ENCODE measurements around the gene PRKG1.
"Not testable (repeated sequence)": the region's sequence is repeated elsewhere in the genome, so short reads cannot be mapped to it uniquely, and the experiment has no call there.

Gene PRKG1

DNA sequence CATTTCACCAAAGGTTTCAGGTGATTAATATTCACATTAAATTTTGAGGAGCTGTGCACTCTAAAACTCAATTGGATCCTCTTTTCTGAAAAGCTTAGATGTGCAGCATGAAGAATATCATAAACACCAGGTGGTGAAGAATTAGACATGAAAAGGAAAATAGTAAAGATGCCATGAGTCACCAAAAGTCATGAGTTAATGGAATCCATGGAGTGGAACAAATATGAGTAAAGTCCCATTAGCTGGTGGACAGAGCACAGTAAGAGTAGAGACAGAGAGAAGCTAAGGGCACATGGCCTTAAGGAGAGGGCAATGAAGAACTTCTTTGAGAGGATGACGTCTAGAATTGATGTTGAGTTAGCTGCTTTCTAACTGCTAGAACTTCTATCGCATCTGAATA is 353.5 kb downstream of the PRKG1 start:
- no peak for DNase-seq (ENCODE audit: low spot score)

DNA sequence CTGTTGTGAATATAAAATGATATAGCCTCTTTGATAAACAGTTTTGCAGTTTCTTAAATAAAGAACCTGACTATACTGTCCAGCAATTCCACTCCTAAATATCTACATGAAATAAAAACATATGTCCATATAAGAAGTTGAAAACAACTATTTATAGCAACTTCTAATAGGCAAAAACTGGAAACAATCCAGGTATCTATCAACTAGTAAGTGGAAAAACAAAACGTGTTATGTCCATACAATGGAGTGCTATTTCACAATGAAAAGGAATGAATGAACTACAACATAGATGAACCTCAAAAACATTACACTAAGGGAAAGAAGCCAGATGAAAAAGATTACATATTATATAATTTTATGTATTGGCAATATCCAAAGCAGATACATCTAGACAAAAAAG is 356.2 kb downstream of the PRKG1 start:
- no peak for DNase-seq (ENCODE audit: low spot score)

DNA sequence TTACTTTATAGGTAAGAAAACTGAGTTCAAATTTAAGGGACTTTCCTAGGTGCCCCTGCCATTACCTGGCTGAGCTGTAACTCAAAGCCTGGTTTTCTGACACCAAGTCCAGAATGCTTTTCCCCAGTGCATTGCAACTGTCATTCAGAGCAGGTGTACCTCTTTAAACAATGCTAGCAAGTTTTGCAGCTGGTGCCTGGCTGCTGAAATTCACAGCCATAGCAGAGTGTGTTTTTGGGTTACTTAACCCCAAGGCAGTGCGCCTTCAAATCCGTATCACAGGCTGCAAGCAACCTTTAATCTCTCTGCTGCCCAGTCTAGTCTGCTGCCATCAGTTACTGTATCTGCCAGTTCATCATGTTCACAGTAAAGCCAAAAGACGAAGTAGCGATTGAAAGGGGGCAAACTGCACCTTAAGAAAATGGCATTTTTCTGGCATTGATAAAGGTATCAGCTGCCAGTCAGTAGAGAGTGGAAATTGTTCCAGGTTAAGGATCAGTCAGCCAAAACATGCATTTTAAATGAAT is 359.7 kb downstream of the PRKG1 start:
- DNase-seq (ENCODE audit: low spot score), result no peak

DNA sequence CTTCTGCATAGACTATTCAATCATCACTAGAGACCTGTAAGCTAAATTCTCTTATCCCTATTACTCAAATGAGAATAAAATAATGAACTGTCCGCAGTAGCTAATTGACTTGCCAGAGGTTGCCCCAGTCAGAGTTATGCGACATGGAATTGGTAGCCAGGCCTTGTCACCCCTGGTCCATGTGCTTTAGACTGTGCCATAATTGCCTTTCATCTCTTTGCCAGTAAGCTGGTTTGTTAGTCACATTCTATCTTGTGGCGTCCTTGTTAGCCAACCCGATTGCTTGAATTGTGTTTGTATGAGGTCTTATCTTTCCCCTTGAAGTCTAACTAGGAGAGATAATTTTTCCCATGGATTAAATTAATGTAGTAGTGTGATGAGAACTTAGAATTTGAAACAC is 362.5 kb downstream of the PRKG1 start:
- no peak for DNase-seq (ENCODE audit: low spot score)

DNA sequence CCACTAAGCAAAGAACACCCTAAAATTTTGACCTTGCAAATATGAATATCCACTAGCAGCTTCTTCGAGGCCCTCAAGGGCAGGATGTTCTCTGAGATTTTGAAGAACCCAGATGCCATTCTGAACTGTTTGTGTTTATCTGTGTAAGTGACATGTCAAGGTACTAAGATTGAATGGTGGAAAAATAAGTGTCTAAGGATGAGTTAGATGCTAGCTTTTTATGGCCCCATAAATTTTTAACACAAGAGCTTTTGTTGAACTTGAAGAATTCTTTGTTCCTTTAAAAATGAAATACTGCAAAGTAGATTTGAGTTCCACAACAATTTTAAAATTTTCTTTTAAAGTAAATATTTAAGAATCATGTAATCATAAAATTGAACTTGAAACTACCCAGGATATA is 365.4 kb downstream of the PRKG1 start:
- no peak for DNase-seq (ENCODE audit: low spot score)

DNA sequence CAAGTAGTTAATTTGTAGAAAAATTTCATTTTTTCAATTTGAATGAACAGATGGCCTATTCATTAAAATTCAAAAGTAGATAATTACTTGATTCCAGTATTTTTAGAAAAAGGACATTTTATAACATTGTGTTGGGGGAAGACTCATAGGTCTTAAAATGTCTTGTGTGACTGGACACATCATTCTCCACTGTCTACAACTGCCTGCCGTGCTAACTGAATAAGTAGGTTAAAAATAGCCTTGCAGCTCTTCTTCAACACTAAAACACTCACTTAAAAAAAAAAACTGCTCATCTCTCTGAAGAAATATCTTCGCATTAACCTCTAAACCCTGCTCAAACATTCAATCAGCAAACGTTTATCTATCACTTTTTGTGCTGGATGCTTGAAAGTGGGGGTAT is 371.3 kb downstream of the PRKG1 start:
- peak; percentile 0 for DNase-seq (ENCODE audit: low spot score)

DNA sequence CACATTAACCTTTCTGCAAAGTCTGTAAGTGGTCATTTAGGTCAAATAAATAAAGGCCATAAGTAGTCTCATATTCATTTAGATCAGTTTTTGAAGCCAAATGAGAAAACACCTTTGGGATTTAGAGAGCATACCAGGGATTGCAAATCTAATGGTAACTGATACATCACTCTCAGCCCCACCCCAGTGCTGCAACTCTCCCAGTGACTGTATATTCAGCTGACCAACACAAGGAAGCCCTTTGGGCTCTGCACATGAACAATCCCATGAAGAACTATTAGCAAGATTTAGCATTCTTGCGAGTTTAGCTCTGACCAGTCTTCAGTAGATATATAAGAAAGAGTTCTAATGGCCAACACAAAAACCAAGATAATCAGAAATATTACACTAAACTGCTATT is 372.8 kb downstream of the PRKG1 start:
- no peak for DNase-seq (ENCODE audit: low spot score)

DNA sequence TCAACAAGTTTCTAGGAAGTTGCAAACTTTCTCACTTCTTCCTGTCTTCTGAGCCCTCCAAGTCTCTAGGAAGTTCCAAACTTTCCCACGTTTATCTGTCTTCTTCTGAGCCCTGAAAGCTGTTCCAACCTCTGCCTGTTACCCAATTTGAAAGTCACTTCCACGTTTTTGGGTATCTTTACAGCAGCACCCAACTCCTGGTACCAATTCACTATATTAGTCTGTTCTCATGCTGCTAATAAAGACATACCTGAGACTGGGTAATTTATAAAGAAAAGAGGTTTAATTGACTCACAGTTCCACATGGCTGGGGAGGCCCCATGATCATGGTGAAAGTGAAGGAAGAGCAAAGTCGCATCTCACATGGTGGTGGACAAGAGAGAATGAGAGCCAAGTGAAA is 381.5 kb downstream of the PRKG1 start:
- DNase-seq (ENCODE audit: low spot score), result not testable (repeated sequence)

DNA sequence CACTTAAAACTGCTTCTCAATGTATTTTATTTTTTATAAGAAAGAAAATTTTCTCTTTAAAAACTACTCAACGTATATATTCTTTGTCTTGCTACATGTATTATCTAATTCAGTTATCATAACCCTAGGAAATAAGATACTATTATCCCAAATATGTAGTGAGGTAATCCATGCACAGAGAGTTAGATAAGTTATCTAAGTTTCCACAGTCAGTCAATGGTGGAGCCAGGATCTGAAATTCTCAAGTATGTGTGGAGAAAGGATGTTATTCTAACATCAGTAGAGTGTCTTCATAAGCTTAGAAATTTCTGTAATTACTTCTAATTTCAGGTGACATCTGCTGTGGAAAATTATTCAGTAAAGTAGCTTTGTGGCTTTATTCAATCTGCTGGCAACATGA is 385.2 kb downstream of the PRKG1 start:
- DNase-seq (ENCODE audit: low spot score), result no peak

DNA sequence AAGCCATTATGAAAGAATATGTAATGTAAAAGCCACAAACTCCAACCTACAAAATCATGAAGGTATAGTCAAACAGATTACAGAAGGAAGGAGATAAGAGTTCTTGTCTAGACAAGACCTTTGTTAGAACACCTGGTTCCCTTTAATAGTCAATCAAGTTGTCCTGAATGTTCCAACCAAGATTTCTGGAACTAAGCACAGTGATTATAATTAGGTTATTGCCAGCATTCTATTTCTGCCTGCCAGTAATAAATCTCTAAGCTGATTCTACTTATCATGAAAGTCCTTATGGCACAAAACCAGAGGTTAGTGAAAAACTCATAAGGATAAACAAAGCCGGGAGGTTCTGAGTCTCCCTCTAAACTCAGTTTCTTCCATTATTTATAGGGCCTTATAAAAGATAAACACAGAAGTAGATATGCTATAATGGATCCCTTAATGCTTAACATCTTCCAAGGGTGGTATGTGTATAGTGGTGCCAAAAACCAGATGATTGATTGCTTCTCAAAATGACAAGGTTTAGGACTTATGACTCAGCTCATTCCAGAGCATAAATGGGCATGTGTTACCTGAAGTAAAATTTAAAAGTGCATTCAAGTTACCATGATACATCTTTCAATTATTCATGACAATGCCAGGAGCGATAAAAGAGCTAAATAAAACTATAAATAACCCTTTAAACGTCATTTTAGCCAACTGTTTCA is 387.9 kb downstream of the PRKG1 start:
- DNase-seq (ENCODE audit: low spot score), result peak; percentile 1

DNA sequence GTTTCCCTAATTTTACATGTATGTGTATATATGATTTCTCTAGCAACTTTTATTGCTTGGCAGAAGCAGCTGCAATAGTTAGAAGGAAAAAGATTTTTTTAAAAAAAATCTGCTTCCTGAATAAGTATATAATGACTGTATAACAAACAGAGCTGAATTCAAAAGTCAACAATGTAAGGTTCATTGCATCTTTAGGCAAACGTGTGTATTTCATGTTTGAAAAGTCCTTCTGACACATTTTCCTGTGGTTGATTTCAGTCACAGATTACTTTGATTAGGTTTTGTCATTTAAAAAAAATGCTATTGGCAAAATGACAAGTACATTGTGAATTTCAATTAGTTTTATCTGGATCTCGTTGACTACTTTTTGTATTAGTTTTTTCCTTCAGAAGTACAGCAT is 394.1 kb downstream of the PRKG1 start:
- DNase-seq (ENCODE audit: low spot score), result no peak

DNA sequence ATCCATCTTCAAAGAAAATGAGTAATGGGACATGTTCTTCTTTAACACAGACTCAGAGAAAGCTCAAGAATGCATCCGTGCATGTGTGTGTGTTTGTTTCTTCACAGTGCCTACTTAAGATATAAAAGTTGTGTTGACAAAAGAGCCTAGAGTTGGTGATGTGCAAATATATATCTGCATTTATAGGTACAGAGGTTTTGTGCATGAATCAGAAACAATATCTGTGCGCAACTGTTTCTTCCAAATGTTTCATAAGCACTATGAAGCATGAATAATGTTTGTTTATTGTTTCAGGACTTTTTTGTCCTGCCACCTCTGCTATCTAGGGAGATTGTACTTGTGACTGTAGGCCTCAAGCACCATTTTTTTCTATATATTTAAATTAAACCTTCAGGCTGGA is 395.4 kb downstream of the PRKG1 start:
- DNase-seq (ENCODE audit: low spot score), result no peak

DNA sequence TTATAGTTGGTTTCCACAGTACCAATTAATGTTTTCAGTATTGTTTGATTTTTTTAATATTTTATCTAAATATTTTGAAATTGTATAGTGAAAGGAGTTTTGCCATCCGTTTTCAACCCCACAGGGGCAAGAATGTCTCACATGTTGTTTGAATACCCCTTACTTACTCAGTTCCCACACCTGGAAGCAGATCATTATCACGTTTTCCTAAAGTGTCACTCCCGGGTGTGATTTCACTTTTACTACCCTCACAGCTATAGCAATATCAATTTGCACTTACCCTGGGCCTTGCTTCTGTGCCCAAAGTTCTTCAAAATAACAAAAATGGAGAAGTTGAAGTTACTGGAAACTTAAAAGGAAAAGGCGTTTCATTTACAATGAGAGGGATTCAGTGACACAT is 397.0 kb downstream of the PRKG1 start:
- no peak for DNase-seq (ENCODE audit: low spot score)

DNA sequence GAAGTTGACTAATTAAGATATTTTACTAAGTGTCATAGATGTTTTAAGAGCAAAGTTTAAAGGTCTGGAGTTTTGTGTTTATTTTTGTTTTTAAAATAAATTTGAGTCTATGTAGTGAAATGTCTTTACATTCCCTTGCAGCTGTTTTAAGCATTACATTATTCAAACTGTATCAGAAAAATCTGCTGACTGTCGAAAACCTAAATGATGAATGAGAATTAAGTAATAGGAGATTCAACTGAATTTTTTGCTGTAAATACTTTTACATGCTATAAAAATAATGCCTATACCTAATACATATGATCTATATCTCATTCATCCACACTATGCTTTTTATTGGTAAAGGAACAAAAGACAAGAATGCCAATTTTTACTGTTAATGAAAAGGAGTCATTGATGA is 397.9 kb downstream of the PRKG1 start:
- DNase-seq (ENCODE audit: low spot score), result no peak

DNA sequence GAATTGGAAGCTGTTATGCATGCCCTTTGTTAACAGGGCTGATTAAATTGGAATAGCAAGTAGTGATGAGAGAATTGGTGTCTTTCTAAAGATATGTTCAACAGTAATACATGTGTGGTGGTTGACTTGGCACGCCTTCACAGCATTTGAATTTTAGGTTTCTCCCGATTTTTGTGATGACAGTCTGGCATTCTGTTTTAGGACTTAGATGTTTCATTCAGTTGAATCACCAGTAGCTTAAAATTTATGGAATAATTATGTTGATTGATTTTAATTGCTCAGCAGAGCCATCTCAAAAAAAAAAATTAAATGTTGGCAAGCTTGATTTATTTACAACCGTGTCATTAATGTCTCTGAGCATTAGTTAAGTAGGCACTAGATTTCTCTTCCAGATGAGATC is 405.4 kb downstream of the PRKG1 start:
- no peak for DNase-seq (ENCODE audit: low spot score)

DNA sequence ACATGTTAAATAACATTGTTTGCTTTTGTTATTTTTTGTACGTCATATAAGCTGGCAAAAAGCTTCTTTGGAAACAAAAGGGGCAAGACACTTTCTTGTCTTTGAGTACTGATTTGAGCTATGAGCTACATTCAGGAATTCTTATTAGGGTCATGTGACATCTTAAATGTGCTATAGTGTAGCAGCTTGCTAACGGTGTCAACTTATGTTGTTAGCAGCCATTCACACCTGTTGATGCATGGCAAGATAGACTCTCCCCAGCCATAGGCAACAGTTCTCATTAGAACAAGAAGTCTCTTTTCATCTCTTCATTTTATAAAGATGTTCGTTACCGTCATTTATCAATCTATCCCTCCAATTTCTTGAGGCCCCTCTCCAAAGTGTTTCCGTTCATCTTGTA is 411.4 kb downstream of the PRKG1 start:
- no peak for DNase-seq (ENCODE audit: low spot score)

DNA sequence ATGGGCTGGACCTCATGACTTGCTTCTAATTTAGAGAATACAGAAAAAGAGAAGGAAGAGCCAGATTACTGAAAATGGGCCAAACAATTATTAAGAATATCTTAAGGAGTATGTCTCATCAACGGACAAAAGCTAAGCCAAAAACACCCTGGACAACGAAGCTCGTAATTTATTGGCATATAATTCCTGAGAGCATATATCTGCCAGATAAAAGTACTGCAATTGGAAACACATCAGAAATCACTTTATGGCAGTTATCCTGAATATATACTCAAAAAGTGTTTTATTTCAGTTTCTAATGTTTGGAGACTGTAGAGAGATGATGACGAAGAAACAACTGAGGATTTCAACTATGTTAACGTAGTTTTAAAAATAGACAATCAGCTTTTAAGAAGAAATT is 413.3 kb downstream of the PRKG1 start:
- no peak for DNase-seq (ENCODE audit: low spot score)

DNA sequence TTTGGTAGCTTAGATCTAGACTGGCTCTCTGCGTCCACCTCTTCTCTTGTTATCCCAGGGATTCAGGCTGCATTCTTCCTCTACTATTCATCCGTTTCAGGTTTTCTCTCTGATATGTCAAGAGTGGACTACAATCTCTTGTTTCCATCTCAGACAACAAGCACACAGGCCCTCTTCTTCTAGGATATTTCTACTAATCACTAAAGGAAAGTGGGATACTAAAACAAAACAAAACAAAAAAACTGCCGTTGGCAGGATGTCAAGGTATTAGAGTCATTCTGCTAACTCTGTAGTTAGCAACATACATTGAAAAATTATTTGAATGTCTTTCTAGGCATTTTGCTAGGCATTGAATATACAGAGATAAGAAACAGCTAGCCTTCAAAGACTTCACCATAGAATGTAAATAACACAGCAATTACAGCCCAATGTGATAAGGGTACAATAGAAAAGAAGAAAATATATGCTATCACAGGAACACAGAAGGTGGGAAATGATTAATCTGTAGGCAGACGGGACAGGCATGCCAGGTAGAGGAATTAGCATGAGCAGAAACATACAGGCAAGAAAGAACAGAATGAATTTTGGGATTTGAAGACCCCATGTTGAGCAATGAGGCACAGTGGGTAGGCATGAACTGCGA is 414.6 kb downstream of the PRKG1 start:
- no peak for DNase-seq (ENCODE audit: low spot score)

DNA sequence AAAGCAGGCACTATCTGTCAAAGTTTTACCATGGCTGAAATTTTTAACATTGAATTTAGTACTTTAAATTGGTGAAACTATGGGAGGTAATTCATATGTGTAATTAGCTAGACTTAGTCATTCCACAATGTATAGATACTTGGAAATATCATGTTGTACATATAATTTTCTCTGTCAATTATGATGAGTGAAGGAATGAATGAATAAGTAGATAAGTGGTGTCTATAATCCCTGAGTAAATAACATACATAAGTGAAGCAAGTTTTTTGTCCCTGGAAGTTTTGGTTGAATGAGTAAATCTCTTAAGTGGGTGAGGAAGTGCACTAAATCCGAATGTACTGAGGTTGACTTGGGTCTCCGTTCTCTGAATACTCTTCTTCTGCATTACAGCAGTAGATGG is 424.1 kb downstream of the PRKG1 start:
- no peak for DNase-seq (ENCODE audit: low spot score)

DNA sequence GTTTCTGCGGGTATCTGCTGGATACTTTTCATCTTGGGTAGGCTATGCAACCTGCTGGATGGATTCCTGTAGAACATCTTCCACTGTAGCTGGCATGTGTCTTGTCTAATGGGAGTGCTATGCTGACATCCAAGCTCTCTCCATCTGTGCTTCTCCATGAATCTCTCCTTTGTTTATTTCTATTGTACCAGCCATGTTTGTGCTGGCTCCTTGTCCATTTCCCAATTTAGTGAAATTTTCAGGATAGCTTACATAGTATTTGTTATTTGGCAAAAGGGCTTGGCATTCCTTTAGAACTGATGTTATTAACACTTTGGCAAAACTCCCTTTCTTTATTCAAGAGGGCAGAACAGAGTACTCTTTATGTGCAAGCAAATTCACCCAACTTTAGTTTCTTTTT is 427.1 kb downstream of the PRKG1 start:
- no peak for DNase-seq (ENCODE audit: low spot score)

DNA sequence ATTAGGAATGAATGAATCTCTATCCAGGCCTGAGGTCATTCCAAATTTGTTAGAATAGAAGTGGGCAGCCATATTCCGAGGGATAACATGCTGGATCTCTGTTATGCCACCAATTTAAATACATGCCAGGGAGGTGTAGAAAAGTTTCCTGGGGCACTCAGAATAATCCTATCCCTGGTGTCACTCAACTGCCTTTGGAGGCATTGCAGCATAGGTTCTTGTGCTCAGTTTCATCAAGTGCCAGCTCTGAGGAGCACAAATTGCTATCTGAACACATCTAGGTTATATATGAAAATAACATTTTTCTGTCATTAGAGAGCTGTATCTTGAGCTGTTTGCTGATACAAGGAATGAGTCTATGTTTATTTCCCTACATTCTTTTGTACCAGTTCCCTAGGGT is 427.8 kb downstream of the PRKG1 start:
- no peak for DNase-seq (ENCODE audit: low spot score)

DNA sequence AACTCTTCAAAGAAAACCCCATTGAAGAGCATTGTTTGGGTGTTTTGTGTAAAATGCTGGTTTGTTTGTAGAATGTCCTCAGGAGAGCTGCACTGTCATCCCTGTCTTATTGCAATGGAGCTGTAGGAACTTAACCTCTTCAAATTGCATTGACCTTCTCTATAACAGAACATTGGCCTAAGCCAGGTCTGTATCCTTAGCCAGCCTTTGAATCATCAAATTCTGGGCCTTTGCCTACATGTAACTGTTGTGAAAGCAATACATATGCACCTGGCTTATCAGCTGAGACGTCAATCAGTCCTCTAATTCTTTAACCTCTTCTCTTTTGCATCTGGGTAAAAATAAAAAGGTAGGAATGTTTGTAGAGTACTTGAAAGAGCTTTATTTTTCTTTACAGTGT is 429.1 kb downstream of the PRKG1 start:
- DNase-seq (ENCODE audit: low spot score), result no peak

DNA sequence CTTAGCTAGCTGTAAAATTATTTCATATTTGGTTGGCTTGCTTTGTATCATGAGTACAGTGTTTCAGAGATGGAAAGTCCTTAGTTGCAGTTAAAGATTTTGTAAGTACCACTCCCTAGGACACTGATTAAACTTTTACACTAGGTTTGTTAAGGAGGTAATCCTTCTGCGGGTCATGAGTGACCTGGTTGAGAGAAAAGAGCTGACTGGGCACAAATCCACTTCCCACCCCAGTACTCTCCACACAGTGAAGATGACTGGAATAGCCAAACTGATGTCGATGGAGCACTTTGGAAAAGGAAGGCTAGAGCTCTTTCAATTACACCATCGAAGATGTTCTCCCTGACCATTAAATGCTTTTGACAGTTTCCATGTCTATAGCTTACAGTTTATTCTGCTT is 433.2 kb downstream of the PRKG1 start:
- no peak for DNase-seq (ENCODE audit: low spot score)

DNA sequence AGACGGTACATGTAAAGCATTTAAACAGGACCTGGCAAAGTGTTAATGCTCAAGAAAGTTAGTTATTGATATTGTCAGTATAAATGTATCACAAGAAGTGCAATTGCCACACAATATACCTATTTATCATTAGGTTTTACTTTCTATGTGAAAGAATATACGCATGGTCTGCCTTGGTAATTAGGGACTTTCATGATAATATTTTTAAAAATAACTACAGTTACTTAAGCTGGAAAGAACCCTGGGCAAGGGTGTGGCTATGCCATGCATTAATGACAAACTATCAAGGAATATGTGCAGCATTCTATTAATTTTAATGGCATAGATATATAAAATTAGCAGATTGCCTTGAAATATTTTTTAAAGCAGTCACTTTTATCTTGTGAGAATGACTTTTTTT is 433.9 kb downstream of the PRKG1 start:
- DNase-seq (ENCODE audit: low spot score), result no peak

All from COLO829 (cell line).